ENCODE data around the gene MIOX. TPM values are rescaled to one million over a fixed set of nuclear protein-coding genes. Genes with fewer than 3 reads are reported as not detected.

MIOX gene
- total RNA-seq, 1 experiment from 2014 or later = 0.32 TPM

DNA sequence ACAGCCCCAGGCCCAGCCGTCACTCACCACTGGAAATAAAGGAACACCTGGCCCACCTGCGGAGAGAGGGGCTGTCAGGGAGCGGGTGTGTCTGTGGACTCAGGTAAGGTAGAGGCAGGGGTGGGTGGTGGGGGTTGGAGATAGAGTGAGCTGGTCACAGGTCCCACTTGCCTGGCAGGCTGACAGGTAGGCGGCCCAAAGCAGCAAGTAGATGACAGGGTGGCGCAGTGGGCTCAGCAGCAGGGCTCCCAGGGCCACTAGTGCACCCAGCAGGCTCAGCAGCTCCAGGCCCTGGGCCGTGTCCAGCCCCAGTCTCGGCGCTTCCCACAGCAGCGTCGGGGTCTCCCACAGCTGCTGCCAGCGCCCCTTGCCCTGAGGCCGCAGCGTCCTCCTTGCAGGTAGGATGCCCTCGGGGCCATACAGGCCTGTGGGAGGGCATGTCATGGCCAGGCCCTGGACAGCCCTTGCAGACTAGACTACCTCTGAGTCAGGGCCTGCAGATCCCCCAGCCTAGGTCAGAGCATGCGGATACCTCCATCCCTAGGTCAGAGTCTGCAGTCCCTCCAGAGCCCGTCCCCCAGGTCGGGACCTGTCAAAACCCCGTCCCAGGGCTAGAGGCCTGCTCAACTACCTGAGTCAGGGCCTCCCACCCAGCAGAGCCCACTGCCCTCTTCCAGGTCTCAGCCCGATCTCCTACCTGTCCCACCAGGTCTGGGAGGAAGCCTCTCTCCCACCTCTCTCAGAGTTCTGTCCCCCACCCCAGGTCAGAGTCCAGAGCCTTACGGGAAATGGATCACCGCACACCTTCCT is 20.2 kb downstream of the MIOX start:
- TSS peak; percentile 44 for BruUV-seq (replicated peaks)
- TF ChIP-seq EZH2 (IDR thresholded peaks at IDR 0.05; ENCODE audit: borderline replicate concordance, low read depth, low read length, poor library complexity, severe bottlenecking) = no peak
- TF ChIP-seq, protein P1, sequence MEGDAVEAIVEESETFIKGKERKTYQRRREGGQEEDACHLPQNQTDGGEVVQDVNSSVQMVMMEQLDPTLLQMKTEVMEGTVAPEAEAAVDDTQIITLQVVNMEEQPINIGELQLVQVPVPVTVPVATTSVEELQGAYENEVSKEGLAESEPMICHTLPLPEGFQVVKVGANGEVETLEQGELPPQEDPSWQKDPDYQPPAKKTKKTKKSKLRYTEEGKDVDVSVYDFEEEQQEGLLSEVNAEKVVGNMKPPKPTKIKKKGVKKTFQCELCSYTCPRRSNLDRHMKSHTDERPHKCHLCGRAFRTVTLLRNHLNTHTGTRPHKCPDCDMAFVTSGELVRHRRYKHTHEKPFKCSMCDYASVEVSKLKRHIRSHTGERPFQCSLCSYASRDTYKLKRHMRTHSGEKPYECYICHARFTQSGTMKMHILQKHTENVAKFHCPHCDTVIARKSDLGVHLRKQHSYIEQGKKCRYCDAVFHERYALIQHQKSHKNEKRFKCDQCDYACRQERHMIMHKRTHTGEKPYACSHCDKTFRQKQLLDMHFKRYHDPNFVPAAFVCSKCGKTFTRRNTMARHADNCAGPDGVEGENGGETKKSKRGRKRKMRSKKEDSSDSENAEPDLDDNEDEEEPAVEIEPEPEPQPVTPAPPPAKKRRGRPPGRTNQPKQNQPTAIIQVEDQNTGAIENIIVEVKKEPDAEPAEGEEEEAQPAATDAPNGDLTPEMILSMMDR (conservative IDR thresholded peaks at IDR 0.05; ENCODE audit: low read depth, low read length) = no peak
- ChIA-PET POLR2A (ENCODE audit: low non-redundant PET) (no interaction called here), CTCF (interaction anchor here (1.2 kb wide), 1 partner anchor 114 kb away, joined by 3 read pairs; no protein-coding TSS in a partner anchor)
- H3K27ac ChIP-seq (ENCODE audit: low read depth, low read length, poor library complexity, severe bottlenecking) = peak overlapping the region; percentile 88
- peak overlapping the region; percentile 99 for H3K4me3 ChIP-seq (ENCODE audit: low read depth, low read length, poor library complexity, severe bottlenecking)
- intact Hi-C loops (cut with micrococcal nuclease; ENCODE audit: unreplicated experiment) = no loop called here
- peaks cover 18% of the 10 kb centered on the region for H3K4me1 ChIP-seq (ENCODE audit: insufficient read depth, low read length, poor library complexity, severe bottlenecking)
- no peaks in the 10 kb centered on the region for H3K27me3 ChIP-seq (replicated peaks; ENCODE audit: insufficient read depth, low read depth, low read length, poor library complexity)
- H3K9me3 ChIP-seq (ENCODE audit: low read depth, low read length, poor library complexity, severe bottlenecking) = no peaks in the 10 kb centered on the region
- peaks cover 35% of the 10 kb centered on the region for H3K36me3 ChIP-seq (ENCODE audit: insufficient read depth, low read length, poor library complexity, severe bottlenecking)
- no peak for DNase-seq (ENCODE audit: low spot score)

DNA sequence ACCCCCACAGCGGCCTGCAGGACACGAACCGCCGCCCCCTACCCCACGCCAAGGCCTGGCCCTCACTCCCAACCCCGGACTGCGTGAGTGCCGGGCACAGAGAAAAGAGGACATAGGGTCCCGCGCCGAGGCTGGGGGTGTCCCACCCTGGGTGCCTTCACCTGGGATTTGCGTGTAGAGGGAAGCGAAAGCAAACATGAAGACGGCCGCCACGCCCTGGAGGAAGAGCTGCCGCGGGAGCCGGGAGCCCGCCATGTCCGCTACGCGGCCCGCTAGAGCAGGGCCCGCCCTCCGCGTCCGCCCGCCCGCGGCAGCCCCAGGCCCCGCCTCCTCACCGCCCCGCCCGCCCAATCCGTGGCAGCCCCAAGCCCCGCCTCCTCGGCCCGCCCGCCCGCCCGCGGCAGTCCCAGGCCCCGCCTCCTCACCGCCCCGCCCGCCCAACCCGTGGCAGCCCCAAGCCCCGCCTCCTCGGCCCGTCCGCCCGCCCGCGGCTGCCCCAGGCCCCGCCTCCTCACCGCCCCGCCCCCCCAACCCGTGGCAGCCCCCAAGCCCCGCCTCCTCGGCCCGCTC is 20.8 kb downstream of the MIOX start, which contains the start of gene LMF2:
TSS of gene LMF2 (minus strand) at position 282 of the 570 bp plus-strand sequence. CDS start at position 255, 27 bp downstream.
- no peak for DNase-seq (ENCODE audit: low spot score)
- Histone ChIP-seq H3K9me3 (ENCODE audit: low read depth, low read length, poor library complexity, severe bottlenecking) (no peaks in the 10 kb centered on the region), H3K4me1 (ENCODE audit: insufficient read depth, low read length, poor library complexity, severe bottlenecking) (peaks cover 18% of the 10 kb centered on the region), H3K4me3 (ENCODE audit: low read depth, low read length, poor library complexity, severe bottlenecking) (peak within 1 kb of the TSS; percentile 99), H3K27ac (ENCODE audit: low read depth, low read length, poor library complexity, severe bottlenecking) (peak within 1 kb of the TSS; percentile 95), H3K36me3 (ENCODE audit: insufficient read depth, low read length, poor library complexity, severe bottlenecking) (peaks cover 40% of the 10 kb centered on the region), H3K27me3 (replicated peaks; ENCODE audit: insufficient read depth, low read depth, low read length, poor library complexity) (no peaks in the 10 kb centered on the region)
- ChIA-PET POLR2A (ENCODE audit: low non-redundant PET) (interaction anchor here (0.8 kb wide), 1 partner anchor 15 kb away, joined by 4 read pairs; no protein-coding TSS in a partner anchor), CTCF (interaction anchor here (0.7 to 1.2 kb wide), 4 partner anchors 9 to 113 kb away, joined by 3 to 8 read pairs (median 4); partner anchors contain the start of genes SCO2 and SYCE3)
- no TSS peak for BruUV-seq (replicated peaks)
- intact Hi-C loops (cut with micrococcal nuclease; ENCODE audit: unreplicated experiment) = no loop called here
- TF ChIP-seq EZH2 (IDR thresholded peaks at IDR 0.05; ENCODE audit: borderline replicate concordance, low read depth, low read length, poor library complexity, severe bottlenecking) = no peak
- TF ChIP-seq, protein P1 (conservative IDR thresholded peaks at IDR 0.05; ENCODE audit: low read depth, low read length) = no peak

DNA sequence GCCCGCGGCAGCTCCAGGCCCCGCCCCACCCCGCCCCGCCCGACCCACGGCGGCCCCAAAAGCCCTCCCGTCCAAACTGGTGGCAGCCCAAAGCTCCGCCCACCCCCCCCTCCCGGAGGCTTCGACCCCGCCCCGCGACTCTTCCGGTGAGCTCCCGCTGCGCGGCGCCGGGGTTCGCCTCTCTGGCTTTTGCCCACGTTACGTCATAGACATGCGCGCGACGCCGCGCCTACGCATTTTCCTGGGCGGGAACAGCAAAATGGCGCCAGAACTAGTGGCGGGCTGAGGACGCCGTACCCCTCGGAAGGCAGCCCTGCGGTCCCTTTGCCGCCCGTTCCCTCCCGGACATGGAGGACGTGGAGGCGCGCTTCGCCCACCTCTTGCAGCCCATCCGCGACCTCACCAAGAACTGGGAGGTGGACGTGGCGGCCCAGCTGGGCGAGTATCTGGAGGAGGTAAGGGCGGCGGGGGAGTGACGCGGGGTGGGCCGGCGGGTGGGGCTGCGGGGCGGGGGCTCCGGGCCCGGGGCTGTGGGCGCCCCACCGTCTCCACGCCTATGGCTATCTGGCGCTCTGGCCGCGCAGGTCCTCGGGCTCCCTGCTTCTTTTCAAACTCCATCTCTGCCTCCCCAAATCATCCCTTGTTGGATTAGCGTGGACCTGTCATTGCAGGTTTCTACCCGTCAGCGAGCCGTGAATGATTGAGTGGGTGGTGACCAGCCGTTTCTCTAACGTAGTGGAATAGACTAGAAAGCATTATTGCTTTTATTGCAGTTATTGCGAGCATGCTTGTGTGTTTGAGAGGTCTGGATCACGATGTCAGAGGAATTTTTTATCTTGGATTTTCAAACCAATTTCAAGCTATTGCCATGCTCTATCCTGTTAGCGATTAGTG is 21.6 kb downstream of the MIOX start, which contains the start of gene NCAPH2:
TSS of gene NCAPH2 (plus strand) at position 234 of the 894 bp plus-strand sequence. CDS start at position 348, 114 bp downstream.
- DNase-seq (ENCODE audit: low spot score) = peak; percentile 97
- peaks cover 36% of the 10 kb centered on the region for H3K36me3 ChIP-seq (ENCODE audit: insufficient read depth, low read length, poor library complexity, severe bottlenecking)
- no peaks in the 10 kb centered on the region for H3K27me3 ChIP-seq (replicated peaks; ENCODE audit: insufficient read depth, low read depth, low read length, poor library complexity)
- intact Hi-C loops (cut with micrococcal nuclease; ENCODE audit: unreplicated experiment) = no loop called here
- peak within 1 kb of the TSS; percentile 99 for H3K4me3 ChIP-seq (ENCODE audit: low read depth, low read length, poor library complexity, severe bottlenecking)
- BruUV-seq (replicated peaks) = no TSS peak
- peak within 1 kb of the TSS; percentile 95 for H3K27ac ChIP-seq (ENCODE audit: low read depth, low read length, poor library complexity, severe bottlenecking)
- no peaks in the 10 kb centered on the region for H3K9me3 ChIP-seq (ENCODE audit: low read depth, low read length, poor library complexity, severe bottlenecking)
- POLR2A ChIA-PET (ENCODE audit: low non-redundant PET) = interaction anchor here (0.8 kb wide), 1 partner anchor 14 kb away, joined by 4 read pairs; no protein-coding TSS in a partner anchor
- peaks cover 18% of the 10 kb centered on the region for H3K4me1 ChIP-seq (ENCODE audit: insufficient read depth, low read length, poor library complexity, severe bottlenecking)
- CTCF ChIA-PET = interaction anchor here (0.7 to 2.1 kb wide), 5 partner anchors 10 to 112 kb away, joined by 3 to 12 read pairs (median 4); partner anchors contain the start of genes SCO2 and SYCE3
- TF ChIP-seq, protein P1 (conservative IDR thresholded peaks at IDR 0.05; ENCODE audit: low read depth, low read length) = no peak
- TF ChIP-seq EZH2 (IDR thresholded peaks at IDR 0.05; ENCODE audit: borderline replicate concordance, low read depth, low read length, poor library complexity, severe bottlenecking) = no peak
